NCI-H526 treated with DMSO at 0.1 percent for 48 hours (cell line): Measurements from ENCODE around the gene TBC1D8.
"Not testable (repeated sequence)": the region's sequence is repeated elsewhere in the genome, so short reads cannot be mapped to it uniquely, and the experiment has no call there.

Experiments
- DNase-seq: peaks from one replicate; lab custom pipeline; 2025; lab: John Stamatoyannopoulos, UW

The TBC1D8 gene

GRCh38 chr2:101151146-101151858 is at the start of gene TBC1D8:
Gene TBC1D8, minus strand, starts transcription at chr2:101151382. Its CDS starts 129 bp downstream, at chr2:101151253.
- peak; percentile 83 for DNase-seq

DNA sequence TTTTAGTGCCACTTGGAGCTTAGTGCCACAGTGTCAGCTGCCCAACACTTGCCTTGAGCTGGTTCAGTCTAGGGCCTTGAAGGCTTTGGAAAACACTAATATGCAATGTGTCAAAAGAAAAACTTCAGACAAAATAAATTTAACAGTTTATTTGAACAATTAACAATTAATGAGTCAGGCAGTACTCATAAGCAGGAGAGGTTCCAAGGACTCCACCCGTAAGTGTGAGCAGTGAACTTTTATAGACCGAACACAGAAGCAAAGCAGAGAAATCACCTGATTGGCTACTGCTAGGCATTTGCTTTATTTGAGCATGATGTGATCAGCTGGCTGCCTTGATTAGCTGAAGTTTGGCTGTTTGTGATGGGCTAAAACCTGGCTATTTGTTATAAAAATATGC is 49.5 kb upstream of the TBC1D8 start:
- no peak for DNase-seq

DNA sequence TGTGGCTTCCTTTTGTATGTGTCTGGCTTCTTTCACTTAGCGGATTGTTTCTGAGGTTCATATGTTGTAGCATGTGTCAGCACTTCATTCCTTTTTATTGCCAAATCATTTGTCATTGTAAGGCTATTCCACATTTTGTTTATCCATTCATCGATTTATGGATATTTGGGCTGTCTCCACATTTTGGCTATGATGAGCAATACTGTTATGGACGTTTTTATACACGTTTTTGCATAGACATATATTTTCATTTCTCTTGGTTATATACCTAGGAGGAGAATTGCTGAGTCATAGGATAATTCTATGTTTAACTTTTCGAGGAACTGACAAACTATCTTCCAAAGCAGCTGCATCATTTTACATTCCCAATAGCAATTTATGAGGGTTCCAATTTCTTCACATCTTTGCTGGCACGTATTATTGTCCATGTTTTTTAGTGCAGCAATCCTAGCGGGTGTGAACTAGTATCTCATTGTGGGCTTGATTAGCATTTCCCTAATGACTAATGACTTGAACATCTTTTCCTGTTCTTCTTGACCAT is 48.1 kb upstream of the TBC1D8 start:
- DNase-seq = no peak

DNA sequence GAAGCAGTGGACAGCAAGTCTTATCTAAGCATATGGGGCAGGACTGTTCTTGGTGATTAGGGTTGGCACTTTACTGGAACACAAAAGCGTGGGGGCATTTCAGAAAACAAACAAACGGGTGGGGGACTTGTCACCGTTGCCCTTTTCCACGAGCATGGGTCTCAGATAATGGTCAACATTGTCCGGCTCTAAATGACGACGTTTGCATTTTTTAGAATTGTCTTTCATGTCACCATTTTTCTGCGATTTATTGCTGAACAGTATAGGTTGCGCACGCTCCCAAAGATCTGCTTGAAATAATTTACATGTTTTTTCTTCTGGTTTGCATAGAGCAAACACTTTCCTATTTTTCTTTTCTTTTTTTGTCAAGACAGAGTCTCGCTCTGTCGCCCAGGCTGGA is 46.6 kb upstream of the TBC1D8 start:
- no peak for DNase-seq

DNA sequence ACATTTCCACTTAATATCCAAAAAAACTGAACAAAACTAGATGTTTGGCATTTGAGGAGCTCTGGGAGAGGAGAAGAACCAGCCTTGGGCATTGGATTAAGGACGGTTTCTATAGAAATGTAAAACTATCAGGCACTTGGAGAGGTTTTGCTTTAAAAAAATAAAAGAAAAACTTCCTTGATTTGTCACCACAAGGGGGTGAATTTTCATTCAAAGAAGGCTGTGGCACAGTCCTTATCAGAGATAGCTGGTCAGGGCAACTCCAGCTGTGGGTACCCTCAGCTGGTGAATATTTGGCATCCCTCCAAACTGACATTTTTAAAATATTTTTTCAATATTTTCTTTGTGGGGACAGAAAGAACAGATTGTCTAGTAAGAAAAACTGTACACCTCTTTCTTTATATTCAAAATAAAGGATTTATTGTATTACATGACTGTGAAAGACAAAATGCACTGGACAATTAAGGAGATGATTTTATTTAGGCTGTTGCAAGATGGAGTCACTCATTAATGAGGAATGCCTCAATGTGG is 46.1 kb upstream of the TBC1D8 start:
- no peak for DNase-seq

GRCh38 chr2:101195871-101196661 is 44.9 kb upstream of the TBC1D8 start:
- no peak for DNase-seq

GRCh38 chr2:101193033-101193626 is 41.9 kb upstream of the TBC1D8 start:
- no peak for DNase-seq

- DNase-seq = no peak
Observed at GRCh38 chr2:101190747-101191516, 39.8 kb upstream of the TBC1D8 start.

- DNase-seq = no peak
Observed at GRCh38 chr2:101188683-101189405, 37.7 kb upstream of the TBC1D8 start.

GRCh38 chr2:101187131-101187530 is 35.9 kb upstream of the TBC1D8 start:
- no peak for DNase-seq

- DNase-seq = no peak
Observed at GRCh38 chr2:101185656-101186055, 34.5 kb upstream of the TBC1D8 start.

- DNase-seq = no peak
Observed at GRCh38 chr2:101185085-101185484, 33.9 kb upstream of the TBC1D8 start.

- DNase-seq = no peak
Observed at GRCh38 chr2:101179982-101180381, 28.8 kb upstream of the TBC1D8 start.

GRCh38 chr2:101176803-101177202 is 25.6 kb upstream of the TBC1D8 start:
- no peak for DNase-seq

DNA sequence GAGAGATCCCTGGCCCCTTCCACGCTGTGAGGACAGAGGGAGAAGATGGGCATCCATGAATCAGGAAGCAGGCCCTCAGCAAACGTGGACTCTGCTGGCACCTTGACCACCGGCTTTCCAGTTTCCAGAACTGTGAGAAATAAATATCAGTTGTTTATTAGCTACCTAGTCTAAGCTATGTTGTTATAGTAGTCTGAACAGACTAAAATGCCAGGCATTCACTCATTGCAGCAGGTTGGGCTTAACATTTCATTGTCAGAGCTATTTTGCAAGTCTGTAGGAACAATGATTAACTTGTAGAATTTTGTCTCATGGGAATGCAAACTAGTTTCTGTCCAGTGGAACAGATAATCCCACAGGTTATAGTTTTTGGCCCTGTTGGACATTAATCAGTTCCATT is 24.8 kb upstream of the TBC1D8 start:
- peak; percentile 4 for DNase-seq

GRCh38 chr2:101173707-101174295 is 22.6 kb upstream of the TBC1D8 start:
- DNase-seq = no peak

GRCh38 chr2:101169822-101170221 is 18.6 kb upstream of the TBC1D8 start:
- DNase-seq = not testable (repeated sequence)

DNA sequence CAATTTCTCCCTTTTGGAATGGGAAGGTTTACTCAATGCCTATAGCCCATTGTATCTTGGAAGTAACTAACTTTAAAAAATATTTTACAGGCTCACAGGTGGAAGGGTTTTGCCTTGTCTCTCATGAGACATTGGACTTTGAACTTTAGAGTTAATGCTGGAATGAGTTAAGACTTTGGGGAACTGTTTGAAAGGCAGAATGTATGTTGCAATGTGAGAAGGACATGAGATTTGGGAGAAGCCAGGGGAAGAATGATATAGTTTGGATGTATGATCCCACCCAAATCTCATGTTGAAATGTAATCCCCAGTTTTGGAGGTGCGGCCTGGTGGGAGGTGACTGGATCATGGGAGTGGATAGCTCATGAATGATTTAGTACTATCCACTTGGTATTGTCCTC is 17.5 kb upstream of the TBC1D8 start:
- DNase-seq = no peak

DNA sequence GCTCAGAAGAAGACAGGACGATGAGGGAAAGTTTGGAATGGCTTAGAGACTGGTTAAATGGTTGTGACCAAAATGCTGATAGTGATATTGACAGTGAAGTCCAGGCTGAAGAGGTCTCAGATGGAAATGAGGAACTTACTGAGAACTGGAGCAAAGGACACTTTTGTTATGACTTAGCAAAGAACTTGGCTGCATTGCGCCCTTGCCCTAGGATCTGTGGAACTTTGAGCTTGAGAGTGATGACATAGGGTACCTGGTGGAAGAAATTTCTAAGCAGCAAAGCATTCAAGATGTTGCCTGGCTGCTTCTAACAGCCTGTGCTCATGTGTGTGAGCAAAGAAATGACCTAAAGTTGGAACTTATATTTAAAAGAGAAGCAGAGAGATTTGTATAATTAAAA is 16.4 kb upstream of the TBC1D8 start:
- not testable (repeated sequence) for DNase-seq

GRCh38 chr2:101164021-101164420 is 12.8 kb upstream of the TBC1D8 start:
- DNase-seq = no peak
